PFSK-1 (cell line): ENCODE results near the gene WDR33.

Experiments
- FOXP2 ChIP-seq: optimal IDR thresholded peaks from 2 replicates; pipeline ENCODE3; 2011; ENCODE audit warnings: borderline replicate concordance, control low read depth, inconsistent platforms; ENCODE audit not compliant: insufficient read depth; ENCODE audit errors: extremely low read length, extremely low read depth
- POLR2AphosphoS5 ChIP-seq: IDR thresholded peaks from 2 replicates; pipeline ENCODE4 v1.6.1; 2012; ENCODE audit warnings: low read depth, mild to moderate bottlenecking, control low read depth, low read length, moderate library complexity
- REST ChIP-seq, 2 experiments: IDR thresholded peaks; 2 replicates each; pipeline versions ENCODE4 v1.6.1 to v1.8.0; 2011 to 2012; ENCODE audit warnings: low read depth in 2 of 2, low read length in 2 of 2, control low read depth in 1 of 2, inconsistent platforms in 1 of 2, mild to moderate bottlenecking in 1 of 2, moderate library complexity in 1 of 2; ENCODE audit not compliant: insufficient read depth in 1 of 2
- SIN3A ChIP-seq: IDR thresholded peaks from 2 replicates; pipeline ENCODE4 v1.6.1; 2012; ENCODE audit warnings: mild to moderate bottlenecking, low read length, moderate library complexity, borderline replicate concordance; ENCODE audit not compliant: insufficient read depth
- TAF1 ChIP-seq: IDR thresholded peaks from 2 replicates; pipeline ENCODE4 v1.6.1; 2012; ENCODE audit warnings: low read length, control low read depth, borderline replicate concordance; ENCODE audit not compliant: insufficient read depth

Gene WDR33

GRCh38 chr2:127735044-127735443 is 75.9 kb downstream of the WDR33 start:
- TF ChIP-seq FOXP2 = no peak
- TF ChIP-seq POLR2AphosphoS5 = no peak
- no peak for TF ChIP-seq REST (IDR thresholded peaks at IDR 0.05; ENCODE audit: insufficient read depth in 1 of 2, low read depth in 2 of 2, low read length in 2 of 2)
- no peak for TF ChIP-seq TAF1
- no peak for TF ChIP-seq SIN3A

GRCh38 chr2:127733816-127734537 is 77.0 kb downstream of the WDR33 start:
- TF ChIP-seq TAF1 (no peak), POLR2AphosphoS5 (no peak), REST (IDR thresholded peaks at IDR 0.05; ENCODE audit: insufficient read depth in 1 of 2, low read depth in 2 of 2, low read length in 2 of 2) (no peak), FOXP2 (no peak), SIN3A (no peak)

- TF ChIP-seq FOXP2 (no peak), TAF1 (no peak), REST (IDR thresholded peaks at IDR 0.05; ENCODE audit: insufficient read depth in 1 of 2, low read depth in 2 of 2, low read length in 2 of 2) (no peak)
Observed at GRCh38 chr2:127733113-127733815, 77.7 kb downstream of the WDR33 start.

- TF ChIP-seq TAF1 = no peak
- TF ChIP-seq POLR2AphosphoS5 = no peak
- TF ChIP-seq SIN3A = no peak
- TF ChIP-seq REST (IDR thresholded peaks at IDR 0.05; ENCODE audit: insufficient read depth in 1 of 2, low read depth in 2 of 2, low read length in 2 of 2) = no peak
- no peak for TF ChIP-seq FOXP2
Observed at GRCh38 chr2:127726158-127726880, 84.7 kb downstream of the WDR33 start.
